Measurements from ENCODE around the gene C3orf18.
A peak's percentile ranks its signal among the peaks of the same experiment; 100 is the strongest.

C3orf18 gene

DNA sequence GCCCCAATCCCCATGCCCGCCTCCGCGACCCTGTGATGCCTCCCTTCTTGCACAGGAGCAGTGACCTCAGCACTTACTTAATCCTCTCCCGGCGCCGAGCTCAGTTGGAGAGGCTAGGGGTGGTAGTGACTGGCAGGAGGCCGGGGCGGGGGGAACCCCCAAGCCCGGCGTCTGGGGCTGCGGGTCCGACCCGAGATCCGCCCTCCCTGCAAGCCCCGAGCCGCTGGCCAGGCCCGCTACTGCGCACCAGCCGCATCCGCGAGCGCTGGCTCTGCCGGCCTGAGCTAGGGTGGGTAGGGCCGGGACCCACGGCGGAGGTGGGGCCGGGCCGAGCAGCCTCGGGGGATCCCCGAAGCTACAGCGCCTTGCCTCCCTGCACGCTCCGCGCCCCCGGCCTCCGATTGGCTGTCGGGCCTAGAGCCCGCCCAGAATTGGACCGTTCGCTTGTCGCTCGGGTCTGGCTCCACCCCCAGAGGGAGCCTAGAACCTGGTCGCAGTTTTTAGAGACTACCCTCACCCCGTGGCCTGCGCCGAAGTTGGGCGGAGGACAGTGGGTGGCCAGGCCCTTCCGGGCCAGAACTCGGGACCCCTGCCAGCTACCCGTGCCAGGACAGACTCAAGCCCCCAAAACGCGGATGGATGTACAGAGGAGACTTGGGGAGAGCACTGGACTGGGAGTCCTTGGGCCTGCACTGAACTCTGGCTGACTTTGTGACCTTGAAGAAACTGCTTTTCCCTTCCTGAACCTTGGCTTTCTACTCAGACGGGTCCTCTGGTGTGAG is at the start of gene C3orf18:
TSS of gene C3orf18 (minus strand) at position 362 of the 782 bp plus-strand sequence. CDS start 2,048 bp downstream, outside the sequence.
- DNase-seq (ENCODE audit: low spot score), result peak; percentile 98

DNA sequence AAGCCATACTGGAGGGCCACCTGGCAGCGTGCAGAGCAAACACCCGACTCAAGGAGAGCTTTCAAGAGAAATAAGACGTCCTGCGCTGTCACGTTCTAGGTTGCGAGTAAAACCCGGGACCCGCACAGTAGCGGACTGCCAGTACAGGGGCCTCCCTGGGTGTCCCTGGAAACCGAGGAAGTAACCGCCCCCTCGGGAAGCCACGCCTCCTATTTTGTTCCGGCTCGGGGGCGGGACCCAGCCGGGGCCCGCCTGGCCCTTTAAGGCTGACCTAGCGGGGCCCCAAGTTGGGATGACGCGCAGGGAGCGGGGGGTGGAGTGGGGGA is 49.2 kb upstream of the C3orf18 start:
- DNase-seq (ENCODE audit: low spot score), result no peak

DNA sequence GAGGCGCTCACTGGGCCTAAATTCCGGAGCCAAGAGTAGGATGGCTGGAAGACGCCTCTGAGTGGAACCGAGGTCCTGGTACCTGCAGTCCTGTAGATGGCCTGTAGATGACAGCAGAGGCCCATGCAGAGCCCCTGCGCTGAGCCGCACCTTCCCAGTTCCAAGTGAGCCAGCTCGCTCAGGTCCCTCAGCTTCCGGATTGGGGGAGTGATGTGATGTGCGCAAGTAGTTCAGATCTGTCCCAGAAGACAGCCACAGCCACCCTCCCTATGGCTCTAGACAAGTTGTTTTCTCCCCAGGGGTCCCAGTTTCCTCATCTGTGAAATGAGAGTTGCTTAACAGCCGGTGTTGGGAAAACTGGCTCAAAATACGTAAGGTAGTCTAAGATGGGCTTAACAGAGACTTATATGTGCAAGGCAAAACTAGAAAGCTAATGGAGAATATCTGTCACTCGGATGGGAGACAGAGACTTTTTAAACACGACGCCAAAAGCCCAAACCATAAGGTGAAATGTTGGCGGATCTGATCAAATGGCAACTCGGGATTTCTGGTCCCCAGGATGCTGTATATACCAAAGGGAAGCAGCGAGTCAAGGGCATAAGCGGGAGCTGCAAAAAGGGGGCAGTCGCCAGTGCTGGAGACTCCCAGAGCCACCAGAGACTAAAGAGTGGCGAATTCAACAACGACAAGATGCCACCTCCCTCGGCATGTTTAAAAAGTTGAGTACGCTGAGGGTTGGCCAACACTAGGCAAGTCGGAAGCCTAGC is 48.6 kb upstream of the C3orf18 start:
- peak; percentile 81 for DNase-seq (ENCODE audit: low spot score)

DNA sequence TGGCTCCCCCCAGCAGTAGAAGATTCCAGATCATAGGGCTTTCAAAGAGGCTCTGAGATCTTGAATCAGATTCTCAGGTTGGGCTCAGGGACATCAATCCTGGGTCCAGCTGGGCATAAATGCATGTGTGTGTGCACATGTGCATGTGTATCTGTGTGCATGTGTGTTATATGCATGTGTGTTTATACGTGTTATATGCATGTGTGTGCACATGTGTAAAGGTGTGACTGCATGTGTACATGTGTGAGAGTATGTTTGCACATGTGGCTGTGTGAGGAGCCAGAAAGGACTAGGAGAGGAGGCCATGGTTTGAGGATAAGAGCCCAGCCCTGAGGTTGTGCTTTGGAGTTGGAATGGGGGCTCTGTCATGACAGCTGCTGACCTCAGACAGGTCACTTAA is 47.6 kb upstream of the C3orf18 start:
- no peak for DNase-seq (ENCODE audit: low spot score)

DNA sequence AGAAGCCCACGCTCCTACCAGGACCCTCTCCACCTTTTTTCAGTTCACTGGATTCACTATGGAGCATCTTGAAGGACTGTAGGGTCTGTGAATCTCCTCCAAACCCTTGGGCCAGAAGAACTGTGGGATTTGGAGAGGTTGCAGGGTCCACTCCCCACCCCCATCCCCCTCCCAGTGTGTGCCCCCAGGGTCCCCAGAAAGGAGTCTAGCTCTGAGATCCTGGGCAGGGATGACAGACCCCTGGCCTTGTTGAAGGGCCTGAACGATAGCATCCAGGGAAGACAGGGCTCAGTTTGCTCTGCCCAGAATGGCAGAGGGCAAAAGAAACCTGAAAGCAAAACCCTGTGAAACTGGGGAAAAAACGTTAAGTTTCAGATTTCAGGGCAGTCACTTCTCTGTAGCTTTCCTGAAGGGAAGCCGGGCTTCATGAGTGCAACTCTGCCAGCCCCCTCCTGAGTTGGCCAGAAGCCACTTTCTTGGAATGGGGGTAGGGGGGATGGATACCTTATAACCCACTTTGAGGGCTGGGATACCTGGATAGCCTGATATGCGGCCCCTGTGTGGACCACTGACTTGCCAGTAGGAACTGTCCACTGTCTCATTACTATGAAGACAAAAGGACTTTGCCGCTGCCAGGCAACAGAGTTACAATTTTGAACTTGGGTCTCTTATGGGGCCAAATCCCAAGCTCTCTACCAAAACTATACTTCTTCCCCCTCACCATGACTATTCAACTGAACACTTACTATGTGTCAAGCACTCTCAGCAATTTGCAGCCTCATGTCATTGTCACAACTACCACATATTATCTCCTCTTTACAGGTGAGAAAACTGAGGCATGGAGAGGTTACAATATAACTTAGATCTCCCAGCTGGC is 45.7 kb upstream of the C3orf18 start:
- no peak for DNase-seq (ENCODE audit: low spot score)

DNA sequence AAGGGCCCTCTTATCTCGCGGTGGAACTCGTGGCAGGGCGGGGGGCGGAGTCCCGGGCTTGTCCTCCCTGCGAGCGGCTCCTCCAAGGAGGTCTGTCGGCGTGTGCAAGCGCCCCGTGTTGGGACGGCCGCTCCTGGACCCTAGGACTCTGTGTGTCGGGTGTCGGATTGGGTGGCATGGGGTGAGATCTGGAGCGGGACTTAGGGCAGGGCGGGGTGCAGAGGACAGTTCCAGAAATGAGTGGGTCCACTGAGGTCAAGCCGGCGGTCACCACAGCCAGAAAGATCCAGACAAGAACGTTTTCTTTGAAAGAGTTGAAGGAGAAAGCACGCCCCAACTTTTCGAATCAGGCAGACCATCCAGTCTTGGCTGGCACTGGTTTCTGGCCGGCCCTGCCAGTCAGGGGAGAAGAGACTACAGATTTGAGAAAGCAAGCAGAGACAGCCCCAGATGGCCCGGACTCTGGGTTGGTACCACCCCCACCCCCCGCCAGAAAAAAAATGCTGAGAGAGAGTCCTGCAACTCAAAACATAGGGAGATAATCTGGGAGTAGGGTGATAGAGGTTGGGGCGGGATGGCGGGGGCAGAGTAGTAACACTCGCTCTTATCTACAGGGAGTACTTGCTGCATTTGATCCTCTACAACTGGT is 44.8 kb upstream of the C3orf18 start:
- DNase-seq (ENCODE audit: low spot score), result no peak

DNA sequence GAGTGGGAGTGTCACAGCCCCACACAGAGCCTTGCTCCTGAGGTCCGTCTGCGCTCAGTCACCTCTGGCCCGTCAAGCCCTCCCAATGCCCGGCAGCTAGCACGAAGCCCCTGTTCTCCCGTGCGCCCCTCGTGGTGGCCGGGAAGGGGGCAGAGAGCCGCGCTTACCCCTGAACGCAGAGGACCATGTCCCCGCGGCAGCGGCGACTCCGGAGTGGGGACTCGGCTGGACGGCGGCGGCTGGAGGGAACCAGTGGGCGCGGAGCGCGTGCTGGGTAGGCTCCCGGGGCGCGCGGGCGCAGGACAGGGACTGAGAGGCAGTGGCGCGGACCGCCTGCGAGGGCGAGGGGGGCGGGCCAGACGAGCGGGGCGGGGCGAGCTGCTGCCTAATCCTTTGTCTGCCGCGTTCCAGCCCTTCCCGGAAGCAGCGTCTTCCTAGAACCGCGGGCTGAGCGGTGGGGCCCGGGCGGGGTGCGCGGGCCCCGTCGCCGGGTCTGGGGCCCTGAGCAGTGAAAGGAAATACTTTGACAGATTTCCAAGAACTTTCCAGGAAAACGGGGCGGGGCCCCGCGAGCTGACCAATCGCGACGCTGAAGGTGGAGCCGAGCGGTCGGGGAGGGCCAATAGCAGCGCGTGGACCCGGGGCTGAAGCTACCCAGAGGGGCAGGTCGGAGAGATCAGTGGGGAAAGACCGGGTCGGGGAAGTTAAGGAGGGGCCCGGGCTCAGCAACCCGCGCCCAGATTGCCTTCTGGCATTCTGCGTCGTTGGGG is 44.1 kb upstream of the C3orf18 start, which contains the start of gene CISH:
TSS of gene CISH (minus strand) at position 311 of the 770 bp plus-strand sequence. CDS start at position 187, 124 bp downstream.
- DNase-seq (ENCODE audit: low spot score), result peak; percentile 92

DNA sequence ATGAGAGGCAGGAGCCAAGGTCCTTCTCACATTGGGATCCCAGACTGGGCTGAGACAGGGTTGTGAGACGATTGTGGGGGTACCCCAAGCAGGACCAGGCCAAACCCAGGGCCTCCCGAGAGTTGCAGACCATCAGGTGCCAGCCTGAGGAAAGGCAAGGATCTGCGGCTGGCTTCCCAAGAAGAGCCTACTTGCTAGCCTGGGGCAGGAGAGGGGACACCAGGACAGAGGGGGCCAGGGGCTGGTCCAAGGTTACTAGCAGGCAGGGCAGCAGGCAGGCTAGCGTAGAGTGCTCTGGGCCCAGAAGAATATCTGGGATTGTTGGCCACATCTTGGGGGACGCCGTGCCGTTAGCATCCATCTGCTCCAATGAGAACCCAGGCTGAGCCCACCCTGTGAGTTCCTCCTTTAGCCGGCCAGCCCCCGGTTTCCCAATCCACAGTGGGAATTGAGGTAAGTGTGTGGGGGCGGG is 43.5 kb upstream of the C3orf18 start:
- no peak for DNase-seq (ENCODE audit: low spot score)

DNA sequence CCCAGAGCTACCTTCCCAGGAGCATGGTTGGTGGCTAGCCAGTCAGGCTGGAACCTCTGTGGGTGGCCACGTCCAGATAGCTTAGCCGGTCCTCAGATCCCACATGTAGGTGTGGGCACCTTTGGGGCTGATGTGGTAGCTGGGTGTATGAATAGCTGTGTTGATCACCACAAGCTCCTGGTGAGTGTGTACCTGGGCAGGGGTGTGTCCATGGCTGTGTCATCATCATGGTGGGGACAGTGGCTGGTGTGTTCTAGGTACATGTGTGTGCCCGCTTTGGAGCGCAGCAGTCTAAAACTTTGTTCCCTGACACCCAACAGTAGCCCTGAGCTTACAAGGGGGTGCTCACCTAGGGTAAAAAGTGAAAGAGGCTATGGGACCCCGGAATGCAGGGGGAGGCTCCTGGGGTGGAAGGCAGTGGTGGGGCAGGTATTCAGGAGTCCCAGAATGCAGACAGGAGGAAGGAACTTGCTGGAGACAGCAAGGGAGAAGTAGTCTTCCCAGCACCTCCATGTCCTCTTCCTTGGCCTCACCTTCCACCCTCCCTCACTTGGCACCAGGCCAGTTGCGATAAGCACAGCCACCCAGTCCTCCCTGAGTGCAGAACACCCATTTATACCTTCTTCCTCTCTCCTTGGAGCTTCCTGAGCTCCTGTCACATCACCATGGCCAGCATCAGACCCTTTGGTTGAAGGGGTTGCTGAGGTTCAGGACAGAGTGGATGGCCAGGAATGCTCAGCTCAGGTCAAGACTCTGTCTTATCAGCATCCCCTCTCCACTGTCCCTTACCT is 42.8 kb upstream of the C3orf18 start:
- DNase-seq (ENCODE audit: low spot score), result no peak

DNA sequence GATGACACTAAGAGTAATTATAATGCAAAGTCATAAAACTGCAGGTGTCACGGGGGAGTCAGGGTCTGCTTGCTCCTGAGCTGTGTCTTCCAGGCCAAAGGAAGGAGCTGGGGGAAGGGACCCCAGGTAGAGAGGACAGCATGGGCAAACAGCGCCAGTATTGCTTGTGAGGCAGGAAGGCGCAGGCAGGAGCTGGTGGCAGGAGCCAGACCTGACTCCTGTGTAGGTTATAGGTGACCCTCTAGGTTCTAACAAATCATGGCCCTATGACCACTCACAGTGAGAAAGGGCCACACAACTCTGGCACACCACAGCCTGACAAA is 42.2 kb upstream of the C3orf18 start:
- DNase-seq (ENCODE audit: low spot score), result no peak

DNA sequence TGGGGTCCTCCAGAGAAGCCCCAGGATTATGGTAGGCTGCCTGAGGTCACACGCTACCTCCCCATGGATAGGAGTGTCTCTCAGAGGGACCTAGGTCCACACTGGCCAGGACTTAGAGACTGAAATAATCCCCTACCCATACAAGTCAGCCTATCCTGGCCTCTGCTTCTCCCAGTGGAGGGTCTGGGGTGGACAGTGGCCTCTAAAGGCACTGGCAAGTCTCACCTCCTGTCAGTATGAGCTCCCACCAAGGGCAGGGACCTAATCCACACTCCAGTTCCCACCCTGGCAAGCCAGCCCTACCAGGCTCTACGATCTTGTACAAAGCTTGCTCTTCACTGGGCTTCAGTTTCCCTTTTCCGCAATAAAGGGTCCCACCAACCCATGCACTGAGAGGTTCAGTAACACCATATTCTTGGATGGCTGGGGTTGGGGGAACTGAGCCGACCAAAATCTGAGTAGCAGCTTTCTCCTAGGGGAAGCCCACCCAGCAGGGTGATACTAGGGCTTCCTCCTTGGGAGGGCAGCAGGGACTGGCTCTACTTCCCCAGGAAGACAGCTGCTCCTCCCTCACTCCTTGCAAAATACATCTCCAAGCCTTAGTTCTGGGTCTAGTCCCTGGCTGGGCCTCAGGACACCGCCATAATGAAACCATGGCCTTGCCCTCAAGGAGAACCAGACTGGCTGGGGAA is 41.7 kb upstream of the C3orf18 start:
- no peak for DNase-seq (ENCODE audit: low spot score)

DNA sequence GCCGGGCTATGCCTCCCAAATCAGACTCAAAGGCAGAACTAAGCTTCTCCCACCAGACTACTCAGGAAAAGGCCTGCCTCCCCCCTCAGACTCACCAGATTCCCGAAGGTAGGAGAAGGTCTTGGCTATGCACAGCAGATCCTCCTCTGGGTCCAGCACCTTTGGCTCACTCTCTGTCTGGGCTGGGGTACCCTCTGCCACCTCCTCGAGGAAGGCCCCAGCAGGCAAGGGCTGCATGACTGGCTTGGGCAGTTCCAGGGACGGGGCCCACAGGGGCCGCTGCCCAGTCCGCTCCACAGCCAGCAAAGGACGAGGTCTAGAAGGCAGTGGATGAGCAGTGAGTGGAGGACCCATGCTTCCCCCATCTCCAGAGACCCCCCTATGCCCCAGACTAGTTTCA is 40.7 kb upstream of the C3orf18 start:
- DNase-seq (ENCODE audit: low spot score), result no peak

DNA sequence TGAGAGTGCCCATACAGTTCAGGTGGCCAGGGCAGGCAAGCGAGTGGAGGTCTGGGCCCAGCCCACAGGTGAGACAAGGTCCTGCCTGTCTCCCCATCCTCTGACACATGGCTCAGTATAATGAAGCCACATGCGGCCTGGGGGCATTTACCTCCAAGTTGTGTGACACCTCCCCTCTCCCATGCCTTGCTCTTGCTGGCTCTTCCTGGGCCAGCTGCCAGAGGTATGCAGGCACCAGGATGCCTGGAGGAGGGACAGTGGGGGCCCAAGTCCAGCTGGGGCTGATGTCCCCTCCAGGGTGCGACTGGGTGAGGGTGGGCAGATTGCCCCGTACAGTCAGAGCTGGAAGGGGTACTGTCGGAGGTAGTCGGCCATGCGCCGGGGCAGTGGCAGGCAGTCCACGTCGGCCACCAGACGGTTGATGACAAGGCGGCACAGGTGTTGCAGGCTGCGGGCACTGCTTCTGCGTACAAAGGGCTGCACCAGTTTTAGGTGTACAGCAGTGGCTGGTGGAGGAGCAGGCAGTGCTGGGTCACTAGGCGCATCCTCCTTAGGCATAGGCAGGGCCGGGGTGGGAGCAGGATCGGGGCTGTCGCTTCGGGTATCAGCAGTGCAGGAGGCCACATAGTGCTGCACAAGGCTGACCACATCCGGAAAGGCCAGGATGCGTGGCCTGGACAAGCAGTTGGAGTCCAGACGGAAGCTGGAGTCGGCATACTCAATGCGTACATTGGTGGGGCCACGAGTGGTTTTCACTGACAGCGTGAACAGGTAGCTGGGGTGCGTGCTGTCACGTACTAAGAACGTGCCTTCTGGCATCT is 39.9 kb upstream of the C3orf18 start:
- no peak for DNase-seq (ENCODE audit: low spot score)

DNA sequence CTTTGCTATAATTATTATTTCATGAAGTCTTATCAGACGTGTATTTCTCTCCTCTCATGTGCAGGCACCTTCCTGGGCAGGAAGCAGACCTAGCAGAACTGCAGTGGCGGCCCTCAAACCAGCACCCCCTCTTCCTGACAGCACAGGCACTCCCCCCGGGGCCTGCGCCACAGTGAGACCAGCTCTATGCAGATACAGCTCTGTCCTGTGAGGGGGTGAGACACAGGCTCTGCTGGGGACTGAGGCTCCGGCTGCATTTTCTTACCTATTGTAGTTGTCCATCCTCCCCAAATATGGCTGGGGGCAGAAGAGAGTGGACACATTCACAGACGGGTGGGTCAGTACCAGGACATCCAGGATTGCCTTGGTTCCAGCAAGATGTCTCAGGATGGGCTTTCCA is 39.0 kb upstream of the C3orf18 start:
- DNase-seq (ENCODE audit: low spot score), result no peak

DNA sequence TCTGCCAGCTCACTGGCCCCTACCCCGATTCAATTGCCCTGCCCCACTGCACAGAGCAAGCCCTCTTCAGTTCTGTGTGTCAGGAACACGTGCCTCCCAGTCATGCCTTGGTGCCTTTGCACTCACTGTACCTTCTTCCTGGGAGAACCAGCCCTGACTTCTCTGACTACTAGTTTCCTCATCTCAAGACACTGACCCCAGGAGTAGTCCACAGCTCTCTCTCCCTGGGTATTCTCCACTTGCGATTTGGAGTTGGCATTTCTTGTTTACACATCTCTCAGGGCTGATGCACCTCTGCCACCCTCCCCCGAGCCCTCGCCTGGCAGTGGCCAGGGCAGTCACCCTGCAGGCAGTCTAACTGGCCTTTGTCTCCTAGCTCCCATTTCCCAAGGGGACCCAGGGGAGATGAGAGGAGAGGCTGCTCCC is 38.4 kb upstream of the C3orf18 start:
- DNase-seq (ENCODE audit: low spot score), result no peak

DNA sequence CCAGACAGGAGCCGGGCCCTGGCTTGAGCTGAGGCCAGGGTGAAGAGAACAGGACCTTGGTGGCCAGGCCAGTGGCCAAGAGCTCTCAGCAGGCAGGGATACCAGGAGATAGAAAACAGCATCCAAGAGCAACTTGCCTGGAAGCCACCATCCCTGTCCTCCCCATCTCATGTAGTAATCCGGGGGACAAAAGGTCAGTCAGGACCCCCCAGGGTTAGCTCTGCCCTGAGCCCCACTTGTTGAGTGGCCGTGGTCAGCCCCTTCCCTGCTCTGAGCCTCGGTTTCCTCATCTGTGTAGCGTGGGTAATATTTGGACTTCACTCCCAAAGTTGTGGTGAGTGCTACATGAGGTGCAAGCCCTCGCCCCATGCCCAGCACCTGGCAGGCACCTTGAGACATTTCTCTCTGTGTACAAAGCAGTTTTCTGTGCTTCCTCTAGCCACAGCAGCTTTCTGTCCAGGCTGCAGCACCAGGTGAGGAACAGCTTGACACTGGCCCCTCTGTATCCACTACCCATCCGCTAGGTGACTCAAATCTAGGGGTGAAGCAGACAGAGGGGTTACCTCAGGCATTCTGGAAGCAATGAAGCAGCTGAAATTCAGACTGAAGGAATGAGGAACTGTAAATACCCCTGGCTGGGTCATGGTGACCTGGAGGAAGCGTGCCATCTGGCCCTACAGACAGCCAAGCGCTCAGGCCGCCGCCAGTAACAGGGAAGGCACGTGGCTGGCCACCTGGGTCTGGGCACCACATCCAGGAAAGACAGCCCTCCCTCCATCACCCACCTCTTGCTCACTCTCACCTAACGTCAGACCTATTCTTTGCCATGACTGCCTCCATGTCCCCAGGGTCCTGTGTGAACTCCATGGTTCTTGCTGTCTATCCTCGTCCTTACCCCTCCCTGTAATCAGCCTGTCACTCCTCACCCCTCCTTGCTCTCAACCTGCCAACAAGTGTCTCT is 37.4 kb upstream of the C3orf18 start:
- DNase-seq (ENCODE audit: low spot score), result no peak

DNA sequence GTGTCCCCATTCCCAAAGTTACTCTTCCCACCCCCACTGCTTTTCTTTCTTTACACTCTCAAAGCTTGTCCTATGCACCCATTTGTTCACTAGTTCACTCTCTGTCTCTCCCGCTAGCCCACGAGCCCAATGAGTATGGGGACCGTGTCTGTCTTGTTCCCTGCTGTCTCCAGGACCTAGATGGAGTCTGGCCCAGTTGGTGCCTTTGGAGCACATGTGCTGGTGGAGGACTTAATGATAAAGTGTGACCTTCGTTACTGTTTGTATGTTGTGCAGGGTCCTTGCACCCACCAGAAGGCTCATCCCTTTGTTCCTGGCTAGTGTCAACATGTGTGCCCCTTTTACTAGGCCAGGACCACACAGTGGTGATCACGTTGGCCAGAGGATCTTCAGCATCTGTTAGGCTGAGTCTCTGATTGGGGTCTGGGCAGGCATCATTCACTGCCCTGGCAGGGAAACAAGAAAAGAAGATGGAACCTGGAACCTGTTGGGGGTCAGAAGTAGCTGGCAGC is 36.6 kb upstream of the C3orf18 start:
- DNase-seq (ENCODE audit: low spot score), result no peak

Measured in iPS-NIHi11 (cell line).